Neural cell (in vitro differentiated cells): ENCODE measurements around the gene RBM20. TPM values are rescaled to one million over a fixed set of nuclear protein-coding genes. Genes with fewer than 3 reads are reported as not detected.
"Not testable (repeated sequence)": the region's sequence is repeated elsewhere in the genome, so short reads cannot be mapped to it uniquely, and the experiment has no call there.

Experiments
- H2AFZ ChIP-seq: fragments of 200-600, 300-800 bp; sonication (generic), shearing (Covaris generic); 2 replicates; pipeline ENCODE4 v1.6.0; 2014; ENCODE audit warnings: low read depth, mild to moderate bottlenecking, antibody characterized with exemption, low read length, moderate library complexity
- H3F3A ChIP-seq: fragments of 200-600 bp; shearing (Covaris generic); 2 replicates; pipeline ENCODE4 v1.6.1; 2016; ENCODE audit warnings: mild to moderate bottlenecking, moderate library complexity, mixed read lengths, antibody characterized with exemption, low read length; ENCODE audit not compliant: insufficient read depth, poor library complexity, severe bottlenecking
- H3K27ac ChIP-seq: fragments of 200-600, 300-800 bp; sonication (generic), shearing (Covaris generic); 2 replicates; pipeline ENCODE4 v1.5.1; 2014; ENCODE audit warnings: mild to moderate bottlenecking, low read length, moderate library complexity
- H3K27me3 ChIP-seq: fragments of 300-800, 200-600 bp; sonication (generic), shearing (Covaris generic); 2 replicates; pipeline ENCODE4 v1.6.0; 2014; ENCODE audit warnings: mild to moderate bottlenecking, low read depth, low read length, moderate library complexity; ENCODE audit not compliant: insufficient read depth
- H3K36me3 ChIP-seq: fragments of 300-800, 200-600 bp; sonication (generic), shearing (Covaris generic); 2 replicates; pipeline ENCODE4 v1.5.1; 2014; ENCODE audit warnings: mild to moderate bottlenecking, antibody characterized with exemption, low read length, moderate library complexity; ENCODE audit not compliant: insufficient read depth
- H3K4me2 ChIP-seq: fragments of 300-800, 200-600 bp; sonication (generic), shearing (Covaris generic); 2 replicates; pipeline ENCODE4 v1.6.0; 2014; ENCODE audit warnings: mild to moderate bottlenecking, low read length
- H3K4me3 ChIP-seq: fragments of 300-800, 200-600 bp; sonication (generic), shearing (Covaris generic); 2 replicates; pipeline ENCODE4 v1.5.1; 2014; ENCODE audit warnings: mild to moderate bottlenecking, low read length, moderate library complexity
- H3K79me2 ChIP-seq: fragments of 200-600 bp; shearing (Covaris generic); replicated peaks from 2 replicates; pipeline ENCODE4 v1.6.0; 2014; ENCODE audit warnings: mild to moderate bottlenecking, low read length, moderate library complexity; ENCODE audit not compliant: insufficient read depth
- H3K9ac ChIP-seq: fragments of 300-800, 200-600 bp; sonication (generic), shearing (Covaris generic); 2 replicates; pipeline ENCODE4 v1.6.1; 2016; ENCODE audit warnings: mild to moderate bottlenecking, low read length, mixed read lengths
- H3K9me2 ChIP-seq: fragments of 200-600 bp; shearing (Covaris generic); 2 replicates; pipeline ENCODE4 v1.6.1; 2016; ENCODE audit warnings: mild to moderate bottlenecking, low read length, mixed read lengths; ENCODE audit not compliant: insufficient read depth
- H3K9me3 ChIP-seq: fragments of 200-600, 300-800 bp; sonication (generic), shearing (Covaris generic); 2 replicates; pipeline ENCODE4 v1.6.1; 2016; ENCODE audit warnings: mild to moderate bottlenecking, mixed run types, low read length, moderate library complexity, mixed read lengths
- H4K20me1 ChIP-seq: fragments of 200-600 bp; shearing (Covaris generic); 2 replicates; pipeline ENCODE4 v1.6.1; 2016; ENCODE audit warnings: mild to moderate bottlenecking, mixed run types; ENCODE audit not compliant: insufficient read depth
- CTCF ChIP-seq: fragments of 450-650 bp; IDR thresholded peaks from 2 replicates; pipeline ENCODE4 v1.5.1; 2014; ENCODE audit warnings: antibody characterized with exemption, mild to moderate bottlenecking, moderate library complexity; ENCODE audit not compliant: poor library complexity, severe bottlenecking
- EP300 ChIP-seq: fragments of 450-650 bp; conservative IDR thresholded peaks from 2 replicates; pipeline ENCODE4 v1.6.1; 2014; ENCODE audit warnings: antibody characterized with exemption, mild to moderate bottlenecking, moderate library complexity; ENCODE audit not compliant: poor library complexity, severe bottlenecking
- EZH2 ChIP-seq: fragments of 200-600, 300-800 bp; shearing (Covaris generic), sonication (generic); IDR thresholded peaks from 2 replicates; pipeline ENCODE4 v1.6.1; 2014; ENCODE audit warnings: antibody characterized with exemption, low read length, borderline replicate concordance, mild to moderate bottlenecking; ENCODE audit not compliant: insufficient read depth, poor library complexity, severe bottlenecking
- MXI1 ChIP-seq: fragments of 450-650 bp; conservative IDR thresholded peaks from 2 replicates; pipeline ENCODE4 v1.6.1; 2014; ENCODE audit warnings: antibody characterized with exemption, mild to moderate bottlenecking; ENCODE audit not compliant: poor library complexity, severe bottlenecking
- POLR2AphosphoS5 ChIP-seq: IDR thresholded peaks from 2 replicates; pipeline ENCODE4 v1.6.1; 2012
- RAD21 ChIP-seq: fragments of 450-650 bp; conservative IDR thresholded peaks from 2 replicates; pipeline ENCODE4 v1.6.1; 2014; ENCODE audit warnings: antibody characterized with exemption, mild to moderate bottlenecking, moderate library complexity
- SMC3 ChIP-seq: fragments of 450-650 bp; conservative IDR thresholded peaks from 2 replicates; pipeline ENCODE4 v1.6.1; 2014; ENCODE audit warnings: antibody characterized with exemption, mild to moderate bottlenecking, moderate library complexity; ENCODE audit not compliant: poor library complexity
- TAF1 ChIP-seq: IDR thresholded peaks from 2 replicates; pipeline ENCODE4 v1.6.1; 2012; ENCODE audit warnings: low read depth
- polyA plus RNA-seq: library from polyadenylated mRNA; depleted of rRNA; stranded (reverse); fragments of >200 nt; gene quantifications from 2 replicates; pipeline ENCODE4 v1.2.3, GENCODE V29; 2014
- TF ChIP-seq, protein P1 (sequence below): IDR thresholded peaks from 2 replicates; pipeline ENCODE4 v1.6.1; 2012; ENCODE audit warnings: borderline replicate concordance

RBM20 gene
- polyA plus RNA-seq, 1 donor from 2014 or later = 0.07 TPM

GRCh38 chr10:110619514-110620397 is 24.4 kb upstream of the RBM20 start:
- no peaks in the 10 kb centered on the region for H3K79me2 ChIP-seq
- no peaks in the 10 kb centered on the region for H4K20me1 ChIP-seq
- H3K9me3 ChIP-seq = no peaks in the 10 kb centered on the region
- no peaks in the 10 kb centered on the region for H3K27me3 ChIP-seq
- H3K4me2 ChIP-seq = no peak overlapping the region
- no peaks in the 10 kb centered on the region for H3F3A ChIP-seq
- H3K36me3 ChIP-seq = no peaks in the 10 kb centered on the region
- H3K4me3 ChIP-seq = no peak overlapping the region
- H3K27ac ChIP-seq = no peak overlapping the region
- no peak overlapping the region for H3K9ac ChIP-seq
- no peaks in the 10 kb centered on the region for H3K9me2 ChIP-seq
- no peak overlapping the region for H2AFZ ChIP-seq
- no peak for TF ChIP-seq TAF1
- no peak for TF ChIP-seq EZH2
- TF ChIP-seq SMC3 = no peak
- no peak for TF ChIP-seq MXI1
- no peak for TF ChIP-seq POLR2AphosphoS5
- TF ChIP-seq CTCF = no peak
- TF ChIP-seq, protein P1, sequence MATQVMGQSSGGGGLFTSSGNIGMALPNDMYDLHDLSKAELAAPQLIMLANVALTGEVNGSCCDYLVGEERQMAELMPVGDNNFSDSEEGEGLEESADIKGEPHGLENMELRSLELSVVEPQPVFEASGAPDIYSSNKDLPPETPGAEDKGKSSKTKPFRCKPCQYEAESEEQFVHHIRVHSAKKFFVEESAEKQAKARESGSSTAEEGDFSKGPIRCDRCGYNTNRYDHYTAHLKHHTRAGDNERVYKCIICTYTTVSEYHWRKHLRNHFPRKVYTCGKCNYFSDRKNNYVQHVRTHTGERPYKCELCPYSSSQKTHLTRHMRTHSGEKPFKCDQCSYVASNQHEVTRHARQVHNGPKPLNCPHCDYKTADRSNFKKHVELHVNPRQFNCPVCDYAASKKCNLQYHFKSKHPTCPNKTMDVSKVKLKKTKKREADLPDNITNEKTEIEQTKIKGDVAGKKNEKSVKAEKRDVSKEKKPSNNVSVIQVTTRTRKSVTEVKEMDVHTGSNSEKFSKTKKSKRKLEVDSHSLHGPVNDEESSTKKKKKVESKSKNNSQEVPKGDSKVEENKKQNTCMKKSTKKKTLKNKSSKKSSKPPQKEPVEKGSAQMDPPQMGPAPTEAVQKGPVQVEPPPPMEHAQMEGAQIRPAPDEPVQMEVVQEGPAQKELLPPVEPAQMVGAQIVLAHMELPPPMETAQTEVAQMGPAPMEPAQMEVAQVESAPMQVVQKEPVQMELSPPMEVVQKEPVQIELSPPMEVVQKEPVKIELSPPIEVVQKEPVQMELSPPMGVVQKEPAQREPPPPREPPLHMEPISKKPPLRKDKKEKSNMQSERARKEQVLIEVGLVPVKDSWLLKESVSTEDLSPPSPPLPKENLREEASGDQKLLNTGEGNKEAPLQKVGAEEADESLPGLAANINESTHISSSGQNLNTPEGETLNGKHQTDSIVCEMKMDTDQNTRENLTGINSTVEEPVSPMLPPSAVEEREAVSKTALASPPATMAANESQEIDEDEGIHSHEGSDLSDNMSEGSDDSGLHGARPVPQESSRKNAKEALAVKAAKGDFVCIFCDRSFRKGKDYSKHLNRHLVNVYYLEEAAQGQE = no peak
- TF ChIP-seq RAD21 = no peak
- TF ChIP-seq EP300 = no peak

DNA sequence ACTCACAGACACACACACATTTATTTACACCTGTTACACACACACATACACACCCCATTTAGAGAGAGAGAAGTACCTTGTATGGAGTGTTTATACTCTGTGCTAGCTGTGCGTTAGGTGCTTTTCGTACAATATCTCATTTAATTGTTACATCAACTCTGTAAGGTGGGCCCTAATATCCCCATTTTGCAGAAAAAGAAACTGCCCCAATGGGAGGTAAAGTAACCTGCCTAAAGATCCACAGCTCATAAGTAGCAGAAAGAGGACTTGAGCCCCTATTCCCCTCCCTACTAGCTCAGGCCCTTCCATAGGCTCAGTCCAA is 23.8 kb upstream of the RBM20 start:
- H3K27ac ChIP-seq = no peak overlapping the region
- H3K9me3 ChIP-seq = no peaks in the 10 kb centered on the region
- TF ChIP-seq EZH2 (no peak), CTCF (no peak), EP300 (no peak), TAF1 (no peak), SMC3 (no peak), RAD21 (no peak), MXI1 (no peak), POLR2AphosphoS5 (no peak)
- TF ChIP-seq, protein P1 = no peak
- H3K36me3 ChIP-seq = no peaks in the 10 kb centered on the region
- H3K4me2 ChIP-seq = no peak overlapping the region
- no peak overlapping the region for H3K9ac ChIP-seq
- H3K9me2 ChIP-seq = no peaks in the 10 kb centered on the region
- no peaks in the 10 kb centered on the region for H3F3A ChIP-seq
- no peaks in the 10 kb centered on the region for H3K79me2 ChIP-seq
- H2AFZ ChIP-seq = no peak overlapping the region
- H3K4me3 ChIP-seq = no peak overlapping the region
- H3K27me3 ChIP-seq = no peaks in the 10 kb centered on the region
- H4K20me1 ChIP-seq = no peaks in the 10 kb centered on the region

DNA sequence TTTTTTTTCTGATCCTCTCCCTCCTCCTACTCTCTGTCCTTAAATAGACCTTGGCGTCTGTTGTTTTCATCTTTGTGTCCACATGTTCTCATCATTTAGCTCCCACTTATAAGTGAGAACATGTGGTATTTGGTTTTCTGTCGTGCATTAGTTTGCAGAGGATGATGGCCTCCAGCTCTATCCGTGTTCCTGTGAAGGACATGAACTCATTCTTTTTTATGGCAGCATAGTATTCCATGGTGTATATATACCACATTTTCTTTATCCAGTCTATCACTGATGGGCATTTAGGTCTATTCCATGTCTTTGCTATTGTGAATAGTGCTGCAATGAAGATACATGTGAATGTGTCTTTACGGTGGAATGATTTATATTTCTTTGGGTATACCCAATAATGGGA is 20.8 kb upstream of the RBM20 start:
- H3K9me3 ChIP-seq, H3K27ac ChIP-seq, H3K36me3 ChIP-seq, H3K4me2 ChIP-seq, H3K27me3 ChIP-seq, H3K9me2 ChIP-seq, H3K4me3 ChIP-seq, H3K9ac ChIP-seq, H3K79me2 ChIP-seq, H3F3A ChIP-seq, H2AFZ ChIP-seq, H4K20me1 ChIP-seq: not testable (repeated sequence)
